Activated CD8-positive, alpha-beta T cell treated with anti-CD3 and anti-CD28 coated beads for 36 hours (primary cell): ENCODE data around the gene COL13A1. TPM values are rescaled to one million over a fixed set of nuclear protein-coding genes. Genes with fewer than 3 reads are reported as not detected.

Experiments
- ATAC-seq: fragments of 200-7000 bp; cut with Tn5 transposase; one replicate; pipeline ENCODE4 v1.10.0; 2021; ENCODE audit warnings: mild to moderate bottlenecking, moderate library complexity
- CTCF ChIA-PET: fragments of 350-600 bp; sonication (Branson Sonifier 250); formaldehyde crosslinking; loops from one replicate; lab custom pipeline; 2021; ENCODE audit warnings: antibody characterized with exemption; lab: Charles Lee
- POLR2A ChIA-PET: fragments of 350-600 bp; sonication (Branson Sonifier 250); formaldehyde crosslinking; loops from one replicate; lab custom pipeline; 2021; ENCODE audit warnings: antibody characterized with exemption; lab: Charles Lee
- DNase-seq: peaks from one replicate; pipeline ENCODE4 v3.0.0-alpha.2; 2020
- H3K27ac Mint-ChIP-seq: one replicate; pipeline ENCODE4 v1.8.0; 2021; ENCODE audit warnings: mild to moderate bottlenecking, mixed read lengths
- H3K27me3 Mint-ChIP-seq: one replicate; pipeline ENCODE4 v1.8.0; 2021; ENCODE audit warnings: mixed read lengths
- H3K36me3 Mint-ChIP-seq: one replicate; pipeline ENCODE4 v1.8.0; 2021; ENCODE audit warnings: low read depth, mixed read lengths
- H3K4me1 Mint-ChIP-seq: one replicate; pipeline ENCODE4 v1.8.0; 2021; ENCODE audit warnings: low read depth, mixed read lengths
- H3K4me3 Mint-ChIP-seq: one replicate; pipeline ENCODE4 v1.8.0; 2021; ENCODE audit warnings: mild to moderate bottlenecking, moderate library complexity, mixed read lengths
- H3K9me3 Mint-ChIP-seq: one replicate; pipeline ENCODE4 v1.8.0; 2021; ENCODE audit warnings: mixed read lengths
- CTCF ChIP-seq: fragments of 200-600 bp; IDR thresholded peaks from one replicate; pipeline ENCODE4 v1.8.0; 2022; ENCODE audit warnings: antibody characterized with exemption, mild to moderate bottlenecking
- intact Hi-C: fragments of 100-400 bp; cut with micrococcal nuclease; formaldehyde crosslinking; loops from one replicate; pipeline ENCODE4 v1.10.0; 2022
- total RNA-seq, 2 experiments: library from RNA; stranded (reverse); gene quantifications; one replicate each; pipeline ENCODE4 v1.2.3, GENCODE V29; 2021

COL13A1 gene
- total RNA-seq, 2 experiments from 2014 or later, result not detected

- Mint-ChIP-seq H3K36me3 (no peaks in the 10 kb centered on the region), H3K9me3 (no peaks in the 10 kb centered on the region), H3K4me3 (no peak overlapping the region), H3K27me3 (no peaks in the 10 kb centered on the region), H3K27ac (no peak overlapping the region), H3K4me1 (peaks cover 5% of the 10 kb centered on the region)
- no peak for TF ChIP-seq CTCF
- DNase-seq (peak; percentile 32), ATAC-seq (peak; percentile 24)
- POLR2A ChIA-PET, result no interaction called here
- intact Hi-C loops, result no loop called here
- CTCF ChIA-PET, result interaction anchor here (0.9 to 2.4 kb wide), 4 partner anchors 8 to 98 kb away, joined by 3 to 10 read pairs (median 5); no protein-coding TSS in a partner anchor
These were observed 58.6 kb downstream of the COL13A1 start for GRCh38 chr10:69860271-69860670.

- H3K4me3 Mint-ChIP-seq, result no peak overlapping the region
- TF ChIP-seq CTCF, result peak; percentile 15
- ChIA-PET CTCF (interaction anchor here (1.1 to 1.3 kb wide), 2 partner anchors 10 to 11 kb away, joined by 4 read pairs; no protein-coding TSS in a partner anchor), POLR2A (interaction anchor here (0.6 kb wide), 1 partner anchor 288 kb away, joined by 3 read pairs; no protein-coding TSS in a partner anchor)
- H3K4me1 Mint-ChIP-seq, result peaks cover 5% of the 10 kb centered on the region
- no peaks in the 10 kb centered on the region for H3K27me3 Mint-ChIP-seq
- DNase-seq (peak; percentile 21), ATAC-seq (peak; percentile 84)
- no peak overlapping the region for H3K27ac Mint-ChIP-seq
- H3K9me3 Mint-ChIP-seq, result no peaks in the 10 kb centered on the region
- no peaks in the 10 kb centered on the region for H3K36me3 Mint-ChIP-seq
- intact Hi-C loops, result no loop called here
These were observed 59.8 kb downstream of the COL13A1 start for GRCh38 chr10:69861251-69862240.

- CTCF ChIA-PET, result no interaction called here
- no peaks in the 10 kb centered on the region for H3K36me3 Mint-ChIP-seq
- POLR2A ChIA-PET, result no interaction called here
- H3K9me3 Mint-ChIP-seq, result no peaks in the 10 kb centered on the region
- DNase-seq (no peak), ATAC-seq (no peak)
- intact Hi-C loops, result no loop called here
- H3K4me1 Mint-ChIP-seq, result peaks cover 5% of the 10 kb centered on the region
- H3K27ac Mint-ChIP-seq, result no peak overlapping the region
- no peak overlapping the region for H3K4me3 Mint-ChIP-seq
- H3K27me3 Mint-ChIP-seq, result no peaks in the 10 kb centered on the region
- TF ChIP-seq CTCF, result no peak
These were observed 61.3 kb downstream of the COL13A1 start for GRCh38 chr10:69862882-69863530.

- Mint-ChIP-seq H3K4me3 (no peak overlapping the region), H3K9me3 (no peaks in the 10 kb centered on the region), H3K36me3 (no peaks in the 10 kb centered on the region), H3K27ac (no peak overlapping the region), H3K4me1 (peaks cover 5% of the 10 kb centered on the region), H3K27me3 (no peaks in the 10 kb centered on the region)
- ATAC-seq, result no peak
- DNase-seq, result no peak
- no peak for TF ChIP-seq CTCF
- ChIA-PET CTCF (no interaction called here), POLR2A (no interaction called here)
- intact Hi-C loops, result no loop called here
These were observed 61.9 kb downstream of the COL13A1 start for GRCh38 chr10:69863580-69863979.
